Cortex of kidney (tissue), 1 donor: ENCODE data around the gene BMAL1.

ENCODE experiments used
- DNase-seq: peaks from one replicate; lab custom pipeline; 2025; lab: John Stamatoyannopoulos, UW

BMAL1 gene

GRCh38 chr11:13291800-13292199 is 14.2 kb downstream of the BMAL1 start:
- no peak for DNase-seq

- no peak for DNase-seq
Measured at GRCh38 chr11:13292970-13293369, 15.4 kb downstream of the BMAL1 start.

- no peak for DNase-seq
Measured at GRCh38 chr11:13294178-13294577, 16.6 kb downstream of the BMAL1 start.

- no peak for DNase-seq
Measured at GRCh38 chr11:13294771-13295579, 17.4 kb downstream of the BMAL1 start.

GRCh38 chr11:13297308-13297916 is 19.8 kb downstream of the BMAL1 start:
- DNase-seq: no peak

GRCh38 chr11:13297917-13298356 is 20.3 kb downstream of the BMAL1 start:
- no peak for DNase-seq

- no peak for DNase-seq
Measured at GRCh38 chr11:13298765-13299164, 21.2 kb downstream of the BMAL1 start.

GRCh38 chr11:13301522-13301921 is 23.9 kb downstream of the BMAL1 start:
- DNase-seq: no peak

- no peak for DNase-seq
Measured at GRCh38 chr11:13302420-13302958, 24.9 kb downstream of the BMAL1 start.

- DNase-seq: no peak
Measured at GRCh38 chr11:13303668-13304649, 26.4 kb downstream of the BMAL1 start.

- DNase-seq: no peak
Measured at GRCh38 chr11:13304655-13305335, 27.2 kb downstream of the BMAL1 start.

- DNase-seq: no peak
Measured at GRCh38 chr11:13308704-13309103, 31.1 kb downstream of the BMAL1 start.

- DNase-seq: no peak
Measured at GRCh38 chr11:13309156-13309555, 31.6 kb downstream of the BMAL1 start.

- no peak for DNase-seq
Measured at GRCh38 chr11:13310443-13310842, 32.9 kb downstream of the BMAL1 start.

GRCh38 chr11:13311570-13311969 is 34.0 kb downstream of the BMAL1 start:
- no peak for DNase-seq

GRCh38 chr11:13313005-13313819 is 35.6 kb downstream of the BMAL1 start:
- no peak for DNase-seq

- no peak for DNase-seq
Measured at GRCh38 chr11:13314676-13315394, 37.2 kb downstream of the BMAL1 start.

- no peak for DNase-seq
Measured at GRCh38 chr11:13315517-13316432, 38.2 kb downstream of the BMAL1 start.

GRCh38 chr11:13316528-13316961 is 39.0 kb downstream of the BMAL1 start:
- DNase-seq: no peak
